ENCODE measurements around the gene LRP2. TPM values are rescaled to one million over a fixed set of nuclear protein-coding genes. Genes with fewer than 3 reads are reported as not detected.

The LRP2 gene
- total and polyA plus RNA-seq, 4 donors: 0.19 to 5.7 (median 0.40) TPM

DNA sequence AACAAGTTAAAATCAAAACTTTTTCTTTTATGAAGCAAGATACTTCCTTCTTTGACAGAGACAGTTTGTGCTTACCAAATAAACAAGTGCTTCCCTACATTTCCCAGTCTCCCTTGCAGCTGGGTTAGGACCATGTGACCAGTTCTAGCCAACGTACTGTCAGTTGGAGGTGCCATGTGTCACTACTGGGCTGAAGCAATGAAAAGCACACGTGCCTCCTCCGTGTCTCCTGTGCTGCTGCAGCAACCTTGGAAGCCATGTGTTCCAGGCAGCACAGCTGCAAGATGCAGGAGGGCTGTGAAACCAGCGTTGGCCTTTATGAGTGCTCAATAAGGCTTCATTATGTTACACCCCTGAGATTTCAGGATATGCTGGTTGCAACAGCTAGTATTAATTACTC, 199.7 kb downstream of the LRP2 start:
- no peaks in the 10 kb centered on the region for H3K9me3 ChIP-seq (ENCODE audit: control insufficient read depth in 4 of 4, low read length in 3 of 4)
- H3K4me3 ChIP-seq (ENCODE audit: low read depth in 1 of 3, low read length in 3 of 3): no peak overlapping the region
- no peak overlapping the region for H3K9ac ChIP-seq (ENCODE audit: low read depth in 1 of 2, low read length in 2 of 2)
- no peaks in the 10 kb centered on the region for H3K27me3 ChIP-seq (ENCODE audit: control insufficient read depth in 4 of 4, insufficient read depth in 4 of 4, low read length in 3 of 4)
- no peak overlapping the region for H3K27ac ChIP-seq (ENCODE audit: low read depth in 1 of 2, low read length in 2 of 2)
- no peaks in the 10 kb centered on the region for H3K4me1 ChIP-seq (ENCODE audit: control insufficient read depth in 4 of 4, insufficient read depth in 4 of 4, low read length in 3 of 4)
- H3K36me3 ChIP-seq (ENCODE audit: control insufficient read depth in 4 of 4, insufficient read depth in 3 of 4, low read depth in 1 of 4, low read length in 3 of 4): peaks cover 0 to 2% (median 0%) of the 10 kb centered on the region in 4 donors
- no peak for DNase-seq (ENCODE audit: low spot score)
- WGBS: 81% methylated on average over 4 of the region's 4 CpGs
- TF ChIP-seq YY1 (IDR thresholded peaks at IDR 0.05) (no peak), RAD21 (IDR thresholded peaks at IDR 0.05) (no peak), SP1 (IDR thresholded peaks at IDR 0.05) (no peak), FOXA1 (IDR thresholded peaks at IDR 0.05) (no peak), NR2F2 (IDR thresholded peaks at IDR 0.05) (no peak), RXRA (IDR thresholded peaks at IDR 0.05) (no peak), HNF4G (IDR thresholded peaks at IDR 0.05) (no peak), HNF4A (conservative IDR thresholded peaks at IDR 0.05) (no peak), EGR1 (IDR thresholded peaks at IDR 0.05; ENCODE audit: low read depth in 2 of 2) (no peak)
- TF ChIP-seq, protein P1, sequence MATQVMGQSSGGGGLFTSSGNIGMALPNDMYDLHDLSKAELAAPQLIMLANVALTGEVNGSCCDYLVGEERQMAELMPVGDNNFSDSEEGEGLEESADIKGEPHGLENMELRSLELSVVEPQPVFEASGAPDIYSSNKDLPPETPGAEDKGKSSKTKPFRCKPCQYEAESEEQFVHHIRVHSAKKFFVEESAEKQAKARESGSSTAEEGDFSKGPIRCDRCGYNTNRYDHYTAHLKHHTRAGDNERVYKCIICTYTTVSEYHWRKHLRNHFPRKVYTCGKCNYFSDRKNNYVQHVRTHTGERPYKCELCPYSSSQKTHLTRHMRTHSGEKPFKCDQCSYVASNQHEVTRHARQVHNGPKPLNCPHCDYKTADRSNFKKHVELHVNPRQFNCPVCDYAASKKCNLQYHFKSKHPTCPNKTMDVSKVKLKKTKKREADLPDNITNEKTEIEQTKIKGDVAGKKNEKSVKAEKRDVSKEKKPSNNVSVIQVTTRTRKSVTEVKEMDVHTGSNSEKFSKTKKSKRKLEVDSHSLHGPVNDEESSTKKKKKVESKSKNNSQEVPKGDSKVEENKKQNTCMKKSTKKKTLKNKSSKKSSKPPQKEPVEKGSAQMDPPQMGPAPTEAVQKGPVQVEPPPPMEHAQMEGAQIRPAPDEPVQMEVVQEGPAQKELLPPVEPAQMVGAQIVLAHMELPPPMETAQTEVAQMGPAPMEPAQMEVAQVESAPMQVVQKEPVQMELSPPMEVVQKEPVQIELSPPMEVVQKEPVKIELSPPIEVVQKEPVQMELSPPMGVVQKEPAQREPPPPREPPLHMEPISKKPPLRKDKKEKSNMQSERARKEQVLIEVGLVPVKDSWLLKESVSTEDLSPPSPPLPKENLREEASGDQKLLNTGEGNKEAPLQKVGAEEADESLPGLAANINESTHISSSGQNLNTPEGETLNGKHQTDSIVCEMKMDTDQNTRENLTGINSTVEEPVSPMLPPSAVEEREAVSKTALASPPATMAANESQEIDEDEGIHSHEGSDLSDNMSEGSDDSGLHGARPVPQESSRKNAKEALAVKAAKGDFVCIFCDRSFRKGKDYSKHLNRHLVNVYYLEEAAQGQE (IDR thresholded peaks at IDR 0.05): no peak
- TF ChIP-seq, protein P2, sequence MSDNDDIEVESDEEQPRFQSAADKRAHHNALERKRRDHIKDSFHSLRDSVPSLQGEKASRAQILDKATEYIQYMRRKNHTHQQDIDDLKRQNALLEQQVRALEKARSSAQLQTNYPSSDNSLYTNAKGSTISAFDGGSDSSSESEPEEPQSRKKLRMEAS (IDR thresholded peaks at IDR 0.05): no peak
- TF ChIP-seq, protein P3, sequence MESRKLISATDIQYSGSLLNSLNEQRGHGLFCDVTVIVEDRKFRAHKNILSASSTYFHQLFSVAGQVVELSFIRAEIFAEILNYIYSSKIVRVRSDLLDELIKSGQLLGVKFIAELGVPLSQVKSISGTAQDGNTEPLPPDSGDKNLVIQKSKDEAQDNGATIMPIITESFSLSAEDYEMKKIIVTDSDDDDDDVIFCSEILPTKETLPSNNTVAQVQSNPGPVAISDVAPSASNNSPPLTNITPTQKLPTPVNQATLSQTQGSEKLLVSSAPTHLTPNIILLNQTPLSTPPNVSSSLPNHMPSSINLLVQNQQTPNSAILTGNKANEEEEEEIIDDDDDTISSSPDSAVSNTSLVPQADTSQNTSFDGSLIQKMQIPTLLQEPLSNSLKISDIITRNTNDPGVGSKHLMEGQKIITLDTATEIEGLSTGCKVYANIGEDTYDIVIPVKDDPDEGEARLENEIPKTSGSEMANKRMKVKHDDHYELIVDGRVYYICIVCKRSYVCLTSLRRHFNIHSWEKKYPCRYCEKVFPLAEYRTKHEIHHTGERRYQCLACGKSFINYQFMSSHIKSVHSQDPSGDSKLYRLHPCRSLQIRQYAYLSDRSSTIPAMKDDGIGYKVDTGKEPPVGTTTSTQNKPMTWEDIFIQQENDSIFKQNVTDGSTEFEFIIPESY (IDR thresholded peaks at IDR 0.05): no peak
- TF ChIP-seq, protein P4, sequence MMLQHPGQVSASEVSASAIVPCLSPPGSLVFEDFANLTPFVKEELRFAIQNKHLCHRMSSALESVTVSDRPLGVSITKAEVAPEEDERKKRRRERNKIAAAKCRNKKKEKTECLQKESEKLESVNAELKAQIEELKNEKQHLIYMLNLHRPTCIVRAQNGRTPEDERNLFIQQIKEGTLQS (IDR thresholded peaks at IDR 0.05): no peak

DNA sequence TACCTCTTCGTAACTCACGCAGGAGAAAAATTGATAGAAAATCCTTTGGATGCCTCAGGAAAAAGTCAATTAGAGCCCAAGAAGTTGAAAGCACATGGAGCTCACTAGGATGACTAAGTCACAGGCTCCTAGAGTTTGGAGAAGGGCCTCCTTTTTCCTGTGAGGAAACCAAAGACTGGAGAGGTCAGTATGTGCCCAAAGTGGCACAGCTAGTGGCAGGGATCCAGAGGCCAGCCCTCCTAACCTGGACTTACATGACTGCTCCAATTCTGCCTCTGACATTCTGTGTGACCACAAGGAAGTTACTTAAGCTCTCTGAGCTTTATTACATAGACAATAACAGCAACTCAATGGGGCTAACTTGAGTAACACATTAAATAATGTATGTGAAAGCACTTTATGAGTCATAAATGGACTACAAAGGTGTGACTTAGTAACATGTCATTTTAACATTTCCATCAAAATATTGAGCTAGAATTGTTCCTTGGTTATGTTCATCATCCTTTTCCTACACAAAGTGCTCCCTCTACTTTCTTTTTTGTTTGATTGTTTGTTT, 201.3 kb downstream of the LRP2 start:
- no peak for TF ChIP-seq RXRA (IDR thresholded peaks at IDR 0.05)
- TF ChIP-seq, protein P4 (IDR thresholded peaks at IDR 0.05): no peak
- TF ChIP-seq YY1 (IDR thresholded peaks at IDR 0.05): no peak
- TF ChIP-seq, protein P3 (IDR thresholded peaks at IDR 0.05): no peak
- no peak for TF ChIP-seq GABPA (IDR thresholded peaks at IDR 0.05 in 1 of 2, conservative IDR thresholded peaks at IDR 0.05 in 1 of 2)
- TF ChIP-seq, protein P2 (IDR thresholded peaks at IDR 0.05): no peak
- 99% methylated on average over 2 of the region's 2 CpGs for WGBS
- Histone ChIP-seq H3K4me1 (ENCODE audit: control insufficient read depth in 4 of 4, insufficient read depth in 4 of 4, low read length in 3 of 4) (no peaks in the 10 kb centered on the region), H3K4me3 (ENCODE audit: low read depth in 1 of 3, low read length in 3 of 3) (no peak overlapping the region), H3K9ac (ENCODE audit: low read depth in 1 of 2, low read length in 2 of 2) (no peak overlapping the region), H3K27me3 (ENCODE audit: control insufficient read depth in 4 of 4, insufficient read depth in 4 of 4, low read length in 3 of 4) (no peaks in the 10 kb centered on the region), H3K36me3 (ENCODE audit: control insufficient read depth in 4 of 4, insufficient read depth in 3 of 4, low read depth in 1 of 4, low read length in 3 of 4) (peaks cover 0 to 2% (median 0%) of the 10 kb centered on the region in 4 donors), H3K27ac (ENCODE audit: low read depth in 1 of 2, low read length in 2 of 2) (no peak overlapping the region), H3K9me3 (ENCODE audit: control insufficient read depth in 4 of 4, low read length in 3 of 4) (no peaks in the 10 kb centered on the region)
- no peak for DNase-seq (ENCODE audit: low spot score)

Measured in liver (tissue), 9 donors.